Fibroblast of skin of scalp (primary cell): ENCODE measurements around the gene ALDH3A1. TPM values are rescaled to one million over a fixed set of nuclear protein-coding genes. Genes with fewer than 3 reads are reported as not detected.
"Not testable (repeated sequence)": the region's sequence is repeated elsewhere in the genome, so short reads cannot be mapped to it uniquely, and the experiment has no call there.

ENCODE experiments used
- DNase-seq: peaks from one replicate; pipeline ENCODE4 v3.0.0-alpha.2; 2013
- polyA plus RNA-seq, 2 experiments: library from polyadenylated mRNA; unstranded; fragments of 120-200 nt; gene quantifications; one replicate each; pipeline ENCODE4 v1.2.1, GENCODE V29; 2013; ENCODE audit not compliant: insufficient read length in 2 of 2

Gene ALDH3A1
- not detected for polyA plus RNA-seq (2013, experiment 1 of 2; ENCODE audit: insufficient read length)
- polyA plus RNA-seq (2013, experiment 2 of 2; ENCODE audit: insufficient read length): not detected

DNA sequence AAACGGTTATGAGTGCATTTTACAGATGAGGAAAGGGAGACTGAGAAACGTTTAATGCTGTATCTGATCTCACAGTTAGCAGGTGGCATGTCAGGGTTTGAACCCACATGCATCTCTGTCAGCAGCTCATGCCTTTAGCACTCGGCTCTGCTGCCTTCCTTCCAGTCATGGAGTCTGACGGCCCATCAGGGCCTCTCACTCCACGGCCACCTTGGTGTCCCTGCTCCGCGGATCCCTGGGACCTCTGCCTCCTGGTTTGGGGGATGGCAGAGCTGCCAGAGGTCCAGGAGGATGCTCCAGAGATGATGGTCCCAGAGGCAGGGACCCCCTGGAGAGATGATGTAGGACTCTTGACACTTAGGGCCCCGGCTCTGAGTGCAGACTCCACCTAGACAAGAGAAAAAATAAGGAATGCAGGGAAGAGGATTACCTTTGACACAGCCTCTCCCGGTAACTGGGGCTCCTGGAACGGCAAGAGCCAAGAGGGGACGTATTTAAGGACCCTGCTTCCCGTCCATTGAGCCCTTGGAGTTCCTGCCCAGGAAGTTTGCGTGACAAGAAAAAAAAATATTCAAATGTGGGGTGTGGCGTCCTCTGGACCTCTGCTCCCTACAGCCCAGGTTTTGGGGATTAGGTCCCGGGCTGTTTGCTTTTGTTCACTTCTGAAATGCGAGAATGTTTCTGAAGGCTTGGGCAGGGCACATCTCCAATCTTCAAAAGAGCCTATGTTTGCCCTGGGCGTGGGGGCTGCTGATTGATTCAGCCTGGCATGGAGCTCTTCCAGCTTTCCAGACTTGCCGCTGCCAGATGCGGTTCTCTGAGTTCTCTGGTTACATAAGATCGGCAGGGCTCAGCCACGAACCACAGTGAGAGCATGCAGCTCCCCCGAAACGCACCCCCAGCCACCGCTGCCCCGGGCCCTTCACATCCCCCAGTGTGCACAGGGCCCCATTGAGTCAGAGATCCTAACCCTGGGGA lies at the start of gene ALDH3A1:
Gene ALDH3A1, minus strand, starts transcription at position 470 of the 978 bp plus-strand sequence. CDS start 3,169 bp downstream, outside the sequence.
- peak; percentile 11 for DNase-seq

DNA sequence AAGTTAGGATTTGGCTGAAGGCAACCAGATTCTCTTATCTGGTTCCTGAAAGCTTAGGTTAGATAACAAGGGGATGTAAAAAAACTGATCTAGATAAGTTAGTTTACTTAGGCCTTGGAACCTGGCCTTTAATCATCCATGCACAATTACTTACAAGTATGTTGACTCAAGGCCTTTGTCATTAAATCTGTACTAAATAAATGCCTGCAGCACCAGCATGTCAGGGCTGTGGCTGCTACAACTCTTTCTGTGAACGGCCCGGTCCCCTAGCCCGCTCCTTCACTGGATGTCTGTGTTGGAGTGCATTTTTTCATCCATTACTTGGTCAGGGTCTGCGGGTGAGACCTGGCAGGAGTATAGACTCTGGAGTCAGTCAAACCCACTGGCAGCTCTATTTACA lies 48.4 kb upstream of the ALDH3A1 start:
- no peak for DNase-seq

DNA sequence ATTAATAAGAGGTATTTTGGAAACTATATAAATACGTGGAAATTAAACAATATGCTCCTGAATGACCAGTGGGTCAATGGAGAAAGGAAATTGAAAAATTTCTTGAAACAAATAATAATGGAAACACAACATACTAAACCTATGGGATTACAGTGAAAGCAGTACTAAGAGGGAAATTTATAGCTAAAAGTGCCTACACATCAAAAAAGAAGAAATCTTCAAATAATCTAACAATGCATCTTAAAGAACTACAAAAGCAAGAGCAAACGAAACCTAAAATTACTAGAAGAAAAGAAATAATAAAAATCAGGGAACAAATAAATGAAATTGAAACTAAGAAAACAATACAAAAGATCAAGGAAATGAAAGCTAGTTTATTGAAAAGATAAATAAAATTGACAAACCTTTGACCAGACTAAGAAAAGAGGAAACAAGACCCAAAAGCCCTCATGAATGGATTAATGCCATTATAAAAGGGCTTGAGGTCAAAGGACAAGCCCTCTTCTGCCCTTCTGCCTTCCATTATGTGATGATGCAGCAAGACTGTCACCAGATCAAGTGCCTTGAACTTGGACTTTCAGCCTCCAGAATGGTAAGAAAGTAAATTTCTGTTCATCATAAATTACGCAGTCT lies 43.9 kb upstream of the ALDH3A1 start:
- DNase-seq: no peak

DNA sequence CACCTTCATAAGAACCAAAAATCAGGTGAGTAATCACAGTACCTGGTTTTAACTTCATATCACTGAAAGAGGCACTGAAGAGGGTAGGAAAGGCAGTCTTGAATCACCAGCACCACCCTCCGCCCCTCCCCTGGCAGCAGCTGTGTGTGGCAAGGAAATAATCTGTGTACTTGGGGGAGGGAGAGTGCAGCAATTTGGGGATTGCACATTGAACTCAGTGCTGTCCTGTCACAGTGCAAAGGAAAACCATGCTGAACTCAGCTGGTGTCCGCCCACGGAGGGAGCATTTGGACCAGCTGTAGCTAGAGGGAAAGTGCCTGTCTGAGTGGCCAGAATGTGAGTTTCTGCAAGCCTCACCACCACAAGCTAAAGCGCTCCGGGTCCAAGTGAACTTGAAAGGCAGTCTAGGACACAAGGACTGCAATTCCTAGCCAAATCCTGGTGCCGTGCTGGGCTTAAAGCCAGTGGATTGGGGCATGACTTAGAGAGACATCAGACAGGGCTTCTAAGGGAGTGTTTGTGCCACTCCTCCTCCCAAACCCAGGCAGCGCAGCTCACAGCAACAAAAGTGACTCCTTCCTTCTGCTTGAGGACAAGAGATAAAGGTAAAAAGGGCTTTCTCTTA lies 39.7 kb upstream of the ALDH3A1 start:
- DNase-seq: no peak

DNA sequence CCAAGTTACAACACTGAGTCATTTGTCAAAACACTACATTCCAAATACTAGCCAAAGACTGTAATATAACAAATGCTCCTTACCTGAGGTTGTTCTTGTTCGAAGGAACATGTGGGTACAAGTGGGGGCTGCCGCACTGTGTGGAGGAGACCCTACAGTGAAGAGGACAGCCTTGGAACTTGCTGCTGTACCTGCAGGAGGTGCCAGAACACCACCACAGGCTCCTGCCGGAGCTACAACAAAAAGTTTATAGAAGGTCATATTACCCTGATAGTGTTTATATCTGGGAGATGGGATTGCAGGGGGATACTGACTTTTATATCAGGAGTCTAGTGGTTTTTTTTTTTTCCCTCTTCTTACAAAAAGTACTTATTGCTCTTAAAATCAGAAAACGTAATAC lies 37.8 kb upstream of the ALDH3A1 start:
- no peak for DNase-seq

DNA sequence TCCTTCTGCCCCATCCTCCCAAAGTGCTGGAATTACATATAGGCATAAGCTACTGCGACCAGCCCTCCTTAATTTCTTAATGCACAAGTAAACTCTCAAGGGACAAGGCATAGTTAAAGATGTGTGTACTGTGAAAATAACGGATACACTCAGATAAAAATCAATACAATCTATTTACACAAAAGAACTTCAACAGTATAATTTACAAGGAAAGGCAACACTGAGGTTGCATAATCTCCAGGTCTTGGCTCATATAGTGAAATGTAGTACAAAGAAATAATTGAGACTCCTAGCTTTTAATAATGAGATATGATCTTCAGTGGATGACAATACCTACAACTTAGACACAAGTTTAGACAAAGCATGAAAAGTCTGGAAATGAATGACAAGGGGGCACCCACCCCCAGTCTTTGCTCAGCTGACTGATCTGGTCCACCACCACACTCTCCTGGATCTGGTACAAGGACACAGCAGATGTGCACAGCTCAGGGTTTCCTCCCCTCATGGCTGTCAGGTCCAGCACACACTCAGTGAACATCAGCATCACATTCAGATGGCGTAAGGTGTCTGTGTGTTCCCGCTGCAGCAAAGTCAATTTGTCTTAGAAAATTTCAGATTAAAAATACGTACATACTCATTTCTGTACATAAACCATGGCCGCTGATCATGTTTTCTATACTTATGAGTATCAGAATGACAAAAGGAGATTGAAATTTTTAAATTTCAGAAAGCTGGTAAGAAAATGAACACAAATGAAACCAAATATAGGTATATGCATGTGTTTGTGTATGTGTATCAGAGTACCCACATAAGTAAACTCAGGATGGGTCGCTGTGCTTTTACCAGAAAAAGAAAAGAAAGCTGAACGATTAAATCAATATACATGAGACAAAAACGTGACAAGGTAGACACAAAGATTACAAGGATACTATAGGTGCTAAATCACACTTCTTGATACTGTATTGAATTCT lies 33.7 kb upstream of the ALDH3A1 start:
- no peak for DNase-seq

DNA sequence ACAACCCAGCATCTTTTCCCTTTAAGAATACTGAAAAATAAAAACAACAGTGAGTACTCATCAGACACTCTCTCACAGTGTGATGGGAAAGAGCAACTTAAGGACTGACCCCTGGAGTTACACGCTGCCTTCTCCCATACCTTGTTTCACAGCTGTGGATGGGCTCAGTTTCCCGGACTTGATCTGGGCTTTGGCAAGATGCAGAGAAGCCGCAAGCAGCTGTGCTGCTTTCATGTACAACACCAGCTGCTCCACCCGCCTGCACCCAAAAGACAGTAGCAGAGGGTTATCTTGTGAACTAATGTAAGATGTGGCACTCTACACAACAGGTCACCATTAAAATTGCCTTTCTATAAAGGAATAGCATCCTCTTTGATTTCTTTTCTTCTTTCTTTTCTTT lies 32.7 kb upstream of the ALDH3A1 start:
- DNase-seq: no peak

DNA sequence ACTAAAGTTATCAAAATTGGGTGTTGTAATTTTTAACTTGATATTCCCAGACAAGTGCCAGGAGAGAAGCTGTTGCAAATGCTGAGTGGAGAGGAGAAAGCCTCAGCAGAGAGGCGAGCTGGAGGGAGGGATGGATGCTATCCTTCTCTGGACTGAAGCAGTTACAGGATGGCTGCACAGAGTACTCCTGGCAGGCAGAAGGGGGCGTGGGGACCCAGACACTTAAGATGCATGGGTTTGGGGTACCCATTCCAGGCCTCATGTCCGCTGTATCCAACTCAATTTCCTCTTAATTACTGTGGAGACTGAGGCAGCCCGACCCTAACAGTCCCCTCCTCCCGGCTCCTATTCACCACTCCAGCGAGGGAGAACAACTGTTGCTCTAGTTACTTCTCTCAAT lies 25.4 kb upstream of the ALDH3A1 start:
- no peak for DNase-seq

DNA sequence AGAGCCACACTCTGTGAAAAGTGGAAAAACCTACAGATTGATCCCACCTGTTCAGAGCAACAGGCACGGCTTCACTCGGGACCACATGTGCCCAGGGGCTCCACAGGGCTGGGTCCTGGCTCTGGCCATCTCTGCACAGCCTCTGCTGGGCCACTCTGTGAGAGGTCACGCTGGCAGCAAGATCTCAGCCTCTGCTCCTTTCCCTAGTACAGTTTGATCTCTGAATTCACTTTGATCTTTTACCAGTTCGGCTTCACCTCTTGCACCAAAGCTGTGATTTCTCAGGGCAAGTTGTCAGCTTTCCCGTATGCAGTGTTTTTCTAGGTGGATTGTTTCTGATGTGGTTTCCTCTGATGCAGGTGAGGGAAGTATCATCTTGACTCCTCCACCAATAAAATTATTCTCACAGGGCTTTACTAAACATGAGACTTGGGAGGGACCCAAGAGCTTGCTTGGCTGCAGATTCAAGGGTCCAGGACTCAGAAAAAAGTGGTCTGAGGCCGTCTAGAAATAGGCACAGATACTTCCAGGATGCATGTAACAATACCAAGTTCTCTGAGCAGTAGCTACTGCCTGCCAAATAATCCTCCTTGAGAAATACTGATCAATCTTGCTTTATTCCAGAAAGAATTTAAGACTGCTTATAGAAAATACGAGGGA lies 24.0 kb upstream of the ALDH3A1 start:
- DNase-seq: no peak

DNA sequence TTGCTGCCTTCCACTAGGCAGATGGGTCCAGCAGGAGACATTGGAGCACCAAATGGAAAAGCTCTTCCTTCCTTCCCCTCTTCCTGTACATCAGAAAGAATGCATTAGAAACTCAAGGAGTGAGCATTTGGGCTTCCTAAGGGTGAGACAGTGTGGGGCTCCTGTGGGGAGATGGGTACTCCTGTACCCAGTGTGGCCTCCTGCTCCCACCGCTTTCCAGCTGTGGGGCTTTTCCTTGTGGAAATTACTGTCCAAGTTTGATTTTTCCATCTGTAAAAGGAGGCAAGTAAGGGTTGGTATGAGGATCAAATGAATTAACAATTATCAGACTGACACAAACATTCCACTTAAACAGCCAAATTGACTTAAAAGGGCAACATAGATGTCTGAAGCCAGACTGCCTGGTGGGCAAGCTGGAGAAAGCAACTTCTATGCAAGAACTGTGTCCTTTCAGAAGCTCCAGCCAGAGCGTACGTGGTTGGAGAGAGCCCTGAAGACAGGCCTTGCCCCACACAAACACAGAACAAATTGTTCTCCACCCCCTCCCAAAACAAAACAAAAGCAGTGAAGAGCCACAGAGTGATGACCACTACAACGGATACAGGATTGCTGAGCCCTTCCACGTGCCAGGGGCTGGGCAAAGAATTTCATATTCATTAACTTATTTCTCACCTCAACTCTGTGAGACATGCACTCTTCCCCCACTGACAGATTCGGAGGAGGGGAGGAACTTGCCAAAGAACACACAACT lies 23.1 kb upstream of the ALDH3A1 start:
- DNase-seq: no peak

DNA sequence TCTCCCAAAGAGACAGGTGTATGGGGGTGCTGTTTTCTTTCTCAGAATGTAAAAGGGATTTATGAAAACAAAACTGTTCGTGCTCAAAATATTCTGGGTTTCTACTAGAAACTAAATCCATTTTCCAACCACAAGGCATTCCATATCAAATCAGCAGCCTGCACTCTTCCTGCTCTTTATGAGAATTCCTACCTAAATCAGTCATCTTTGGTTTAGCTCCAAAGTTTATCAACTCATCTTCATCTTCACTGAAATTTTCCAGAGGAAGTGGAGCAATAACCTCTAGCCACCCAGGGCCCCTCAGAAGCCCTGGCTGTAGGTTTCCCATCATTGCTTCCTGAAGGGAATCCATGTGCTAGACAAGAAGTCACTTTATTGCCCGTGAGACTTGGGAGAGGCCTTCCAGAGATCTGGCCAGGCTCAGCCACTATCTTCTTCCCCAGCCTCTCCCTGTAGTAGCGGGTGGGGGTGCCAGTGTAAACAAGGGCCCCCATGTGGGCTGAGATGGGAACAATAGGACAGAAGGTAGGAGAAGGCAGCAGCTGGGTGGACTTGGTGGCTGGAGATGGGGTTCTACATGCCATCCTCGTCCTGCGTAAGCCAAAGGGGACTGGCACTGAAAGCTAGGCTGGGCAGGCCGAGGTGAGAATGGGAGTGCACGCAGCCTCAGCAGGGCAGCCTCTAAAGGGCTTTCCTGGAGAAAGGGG lies 22.0 kb upstream of the ALDH3A1 start:
- DNase-seq: peak; percentile 65

DNA sequence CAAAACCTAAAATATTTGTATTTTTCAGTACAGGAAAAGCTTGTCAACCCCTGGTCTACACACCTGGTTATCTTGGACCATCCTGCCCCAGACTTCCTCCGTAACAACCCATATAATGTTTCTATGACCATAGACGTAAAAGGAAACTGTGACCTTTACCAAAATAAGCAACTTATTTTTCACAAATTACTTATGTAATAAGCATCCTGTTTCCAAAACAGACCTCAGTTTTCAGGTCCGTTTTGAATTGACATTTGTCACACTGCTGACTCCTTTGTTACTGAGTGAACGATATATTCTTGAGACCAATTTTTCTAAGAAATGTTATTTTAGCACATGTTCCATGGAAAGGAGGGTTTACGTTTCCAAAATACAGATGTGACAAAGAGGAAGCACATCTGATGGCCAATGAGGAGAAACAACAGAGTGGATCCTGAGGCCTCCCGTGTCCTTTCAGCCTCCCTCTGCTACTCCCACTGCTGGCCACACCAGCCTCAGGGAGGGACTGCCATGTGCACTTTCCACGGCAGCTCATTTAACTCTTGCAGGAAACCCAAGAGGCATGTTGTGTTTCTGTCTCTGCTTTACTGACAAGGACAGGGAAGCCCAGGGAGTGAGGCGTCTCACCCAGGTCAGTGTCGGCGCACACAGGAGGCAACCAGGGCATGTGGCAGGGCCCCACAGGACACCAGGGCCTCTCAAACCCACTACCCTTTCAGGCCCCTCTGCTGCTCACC lies 20.1 kb upstream of the ALDH3A1 start:
- no peak for DNase-seq

DNA sequence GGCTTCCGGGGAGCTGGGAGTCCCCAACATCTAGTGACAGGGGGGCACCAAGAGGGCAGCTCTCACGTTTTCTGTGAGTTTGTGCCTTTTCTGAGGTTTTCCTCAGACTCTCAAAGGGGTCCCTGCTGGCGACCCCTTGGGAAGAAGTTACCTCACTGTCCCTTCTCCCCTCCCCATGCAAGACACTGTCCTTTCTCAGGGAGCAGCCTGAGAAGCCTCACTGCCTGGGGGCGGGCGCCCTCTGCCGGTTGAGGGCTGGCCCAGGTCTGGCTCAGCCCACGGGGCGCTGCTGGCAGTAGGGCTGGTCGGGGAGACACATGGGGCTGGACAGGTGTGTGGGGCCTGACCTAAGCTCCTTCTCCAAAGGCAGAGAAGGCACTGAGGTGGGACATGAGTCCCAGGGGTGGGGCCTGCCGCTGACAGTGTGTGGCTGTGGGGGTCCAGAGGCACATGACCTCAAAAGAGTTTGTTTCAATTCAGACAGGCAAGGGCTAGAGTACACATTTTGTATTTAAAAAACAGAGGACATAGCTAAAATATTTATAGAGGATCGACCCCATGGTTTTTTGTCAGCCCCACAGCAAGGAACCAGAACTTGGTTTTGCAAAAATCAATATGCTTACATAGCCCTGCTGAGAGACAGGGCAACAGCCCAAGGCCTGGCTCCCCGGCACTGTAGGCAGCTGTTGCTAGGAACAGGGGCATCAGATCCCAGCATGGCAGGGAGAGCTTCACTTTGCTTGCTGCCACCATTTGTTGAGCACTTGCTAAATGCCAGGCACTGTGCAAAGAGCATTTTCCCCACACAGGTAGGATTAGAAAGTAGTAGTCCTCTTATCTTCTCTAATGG lies 18.5 kb upstream of the ALDH3A1 start:
- DNase-seq: peak; percentile 54

DNA sequence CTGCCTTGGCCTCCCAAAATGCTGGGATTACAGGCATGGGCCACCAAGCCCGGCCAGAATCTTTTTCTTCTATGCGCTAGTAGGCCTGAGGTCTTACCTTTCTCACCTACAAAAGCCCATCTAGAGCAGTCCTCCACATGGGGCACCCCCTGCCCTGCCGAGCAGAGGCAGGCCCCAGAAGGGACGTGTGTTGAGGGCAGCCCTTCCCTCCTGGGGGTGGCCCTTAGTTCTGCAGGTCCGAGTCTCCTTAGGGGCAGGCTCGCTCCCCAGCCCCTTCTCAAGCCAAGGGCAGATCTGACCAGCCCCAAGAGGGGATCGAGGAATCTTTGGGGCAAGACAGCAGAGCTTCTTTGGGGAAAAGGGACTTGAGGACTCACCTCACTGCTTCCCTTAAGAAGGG lies 17.9 kb upstream of the ALDH3A1 start:
- DNase-seq: no peak

DNA sequence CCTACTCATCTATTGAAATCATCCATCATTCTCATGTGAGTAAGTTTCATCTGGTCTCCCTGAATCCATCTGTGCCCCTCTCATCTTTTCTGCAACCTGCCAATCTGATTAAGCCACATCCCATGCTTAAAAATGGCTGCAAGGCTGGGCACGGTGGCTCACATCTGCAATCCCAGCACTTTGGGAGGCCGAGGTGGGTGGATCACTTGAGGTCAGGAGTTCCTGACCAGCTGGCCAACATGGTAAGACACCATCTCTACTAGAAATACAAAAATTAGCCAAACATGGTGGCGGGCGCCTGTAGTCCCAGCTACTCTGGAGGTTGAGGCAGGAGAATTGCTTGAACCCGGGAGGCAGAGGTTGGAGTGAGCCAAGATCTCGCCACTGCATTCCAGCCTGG lies 15.9 kb upstream of the ALDH3A1 start:
- not testable (repeated sequence) for DNase-seq

DNA sequence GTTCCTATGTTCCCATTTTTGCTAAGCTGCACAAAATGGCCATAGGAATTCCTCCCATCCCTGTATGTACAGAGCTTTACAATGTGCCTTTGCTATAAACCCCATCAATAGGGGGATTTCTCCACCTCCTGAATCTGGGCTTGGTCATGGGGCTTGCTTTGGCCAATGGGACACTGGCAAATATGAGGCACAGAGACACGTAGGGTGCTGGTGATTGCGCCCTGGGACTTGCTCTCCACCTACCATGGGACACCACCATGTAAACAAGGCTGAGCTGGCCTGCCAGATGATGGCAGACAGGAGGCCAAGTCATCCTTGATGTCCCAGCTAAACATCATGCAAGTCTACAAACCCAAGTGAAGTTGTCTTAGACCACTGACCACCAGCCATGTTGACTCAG lies 15.3 kb upstream of the ALDH3A1 start:
- no peak for DNase-seq

DNA sequence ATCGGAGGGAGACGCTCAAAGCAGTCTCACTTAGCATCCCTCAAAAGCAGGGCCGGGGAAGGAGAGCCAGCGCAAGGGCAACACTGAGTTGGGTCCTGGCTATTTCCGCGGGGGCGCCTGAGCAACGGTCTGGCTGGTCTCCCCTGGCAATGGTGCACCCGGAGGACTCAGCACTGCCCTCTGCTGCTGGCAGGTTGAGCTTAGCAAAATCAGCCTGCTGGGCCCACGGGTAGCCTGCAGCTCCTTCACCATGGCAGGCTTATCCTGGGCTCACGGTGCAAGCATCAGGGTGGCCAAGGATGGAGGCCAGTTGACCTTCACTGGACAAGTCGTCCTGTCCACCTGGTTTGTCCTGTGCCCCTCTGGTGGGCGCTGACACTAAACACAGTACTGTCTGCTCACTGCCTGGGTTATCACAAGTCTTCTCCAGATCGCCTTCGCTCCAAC lies 14.4 kb upstream of the ALDH3A1 start:
- peak; percentile 56 for DNase-seq

DNA sequence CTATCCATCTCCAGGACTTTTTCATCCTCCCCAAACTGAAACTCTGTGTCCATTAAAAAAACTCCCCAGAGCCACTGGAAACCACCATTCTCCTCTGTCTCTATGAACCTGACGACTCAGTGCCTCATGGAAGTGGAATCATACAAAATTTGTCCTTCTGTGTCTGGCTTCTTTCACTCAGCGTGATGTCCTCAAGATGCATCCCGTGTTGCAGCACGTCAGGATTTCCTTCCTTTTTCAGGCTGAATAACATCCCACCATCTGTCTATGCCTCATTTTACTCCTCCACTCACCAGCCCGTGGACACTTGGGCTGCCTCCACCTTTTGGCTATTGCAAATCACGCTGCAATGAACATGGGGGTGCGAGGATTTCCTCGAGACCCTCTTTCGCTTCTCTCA lies 12.6 kb upstream of the ALDH3A1 start:
- no peak for DNase-seq
